Adipocyte (in vitro differentiated cells): ENCODE measurements around the gene VWA5B1.

ENCODE experiments used
- DNase-seq: peaks from one replicate; pipeline ENCODE4 v3.0.0-alpha.2; 2015; ENCODE audit warnings: low read depth
- H3K27me3 ChIP-seq: replicated peaks from 2 replicates; pipeline ENCODE4 v1.7.0; 2013; ENCODE audit warnings: mild to moderate bottlenecking, low read length, moderate library complexity; ENCODE audit not compliant: control insufficient read depth, insufficient read depth
- H3K36me3 ChIP-seq: 2 replicates; pipeline ENCODE4 v1.7.0; 2013; ENCODE audit warnings: low read length, mild to moderate bottlenecking, moderate library complexity; ENCODE audit not compliant: control insufficient read depth, insufficient read depth, severe bottlenecking
- H3K4me1 ChIP-seq: 2 replicates; pipeline ENCODE4 v1.7.0; 2013; ENCODE audit warnings: mild to moderate bottlenecking, low read length, moderate library complexity; ENCODE audit not compliant: control insufficient read depth, insufficient read depth
- H3K4me3 ChIP-seq: 2 replicates; pipeline ENCODE4 v1.7.0; 2013; ENCODE audit warnings: mild to moderate bottlenecking, low read length, moderate library complexity
- H3K9ac ChIP-seq: 2 replicates; pipeline ENCODE4 v1.7.0; 2013; ENCODE audit warnings: mild to moderate bottlenecking, low read length, moderate library complexity
- H3K9me3 ChIP-seq: 2 replicates; pipeline ENCODE4 v1.7.0; 2013; ENCODE audit warnings: mild to moderate bottlenecking, low read length, moderate library complexity; ENCODE audit not compliant: control insufficient read depth

VWA5B1 gene

DNA sequence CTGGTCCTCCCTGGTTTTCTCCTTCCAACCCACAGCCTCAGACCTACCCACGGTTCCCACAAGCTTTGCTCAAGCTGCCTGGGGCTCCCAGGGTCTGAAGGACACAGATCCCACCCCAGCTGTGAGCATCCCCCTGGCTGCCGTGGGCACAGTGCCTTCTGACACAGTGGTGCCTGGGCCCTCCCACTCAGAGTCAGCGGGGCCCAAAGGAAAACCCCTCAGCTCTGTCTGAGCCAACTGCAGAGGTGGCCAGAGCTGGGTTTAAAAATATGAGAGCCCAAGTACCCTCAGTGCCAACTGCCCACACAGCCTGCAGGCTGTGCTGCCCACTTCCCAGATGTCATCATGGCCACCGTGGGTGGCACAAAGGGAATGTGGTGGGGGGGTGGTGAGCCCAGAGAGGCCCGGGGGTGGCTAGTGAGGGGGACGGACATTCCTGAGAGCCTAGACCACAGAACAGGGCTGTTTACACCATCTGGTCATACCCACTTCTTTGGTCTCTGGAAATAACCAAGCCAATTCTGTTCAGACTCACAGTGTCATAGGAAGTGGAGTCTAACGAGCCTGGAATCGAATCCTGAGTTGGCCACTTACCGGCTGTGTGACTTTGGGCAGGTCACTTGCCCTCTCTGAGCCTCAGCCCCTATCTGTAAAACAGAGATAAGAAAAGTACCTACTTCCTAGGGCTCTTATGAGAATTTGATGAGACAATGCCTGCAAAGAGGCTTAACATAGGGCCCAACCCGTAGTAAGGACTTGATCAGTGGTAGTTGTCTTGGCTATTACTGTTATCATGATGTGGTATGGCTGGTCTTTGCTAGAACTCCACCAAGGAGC, 109.9 kb downstream of the VWA5B1 start:
- H3K27me3 ChIP-seq = peaks cover 70% of the 10 kb centered on the region
- DNase-seq = no peak
- H3K4me3 ChIP-seq = no peak overlapping the region
- peaks cover 11% of the 10 kb centered on the region for H3K9me3 ChIP-seq
- H3K9ac ChIP-seq = no peak overlapping the region
- H3K4me1 ChIP-seq = peaks cover under 1% of the 10 kb centered on the region
- no peaks in the 10 kb centered on the region for H3K36me3 ChIP-seq

DNA sequence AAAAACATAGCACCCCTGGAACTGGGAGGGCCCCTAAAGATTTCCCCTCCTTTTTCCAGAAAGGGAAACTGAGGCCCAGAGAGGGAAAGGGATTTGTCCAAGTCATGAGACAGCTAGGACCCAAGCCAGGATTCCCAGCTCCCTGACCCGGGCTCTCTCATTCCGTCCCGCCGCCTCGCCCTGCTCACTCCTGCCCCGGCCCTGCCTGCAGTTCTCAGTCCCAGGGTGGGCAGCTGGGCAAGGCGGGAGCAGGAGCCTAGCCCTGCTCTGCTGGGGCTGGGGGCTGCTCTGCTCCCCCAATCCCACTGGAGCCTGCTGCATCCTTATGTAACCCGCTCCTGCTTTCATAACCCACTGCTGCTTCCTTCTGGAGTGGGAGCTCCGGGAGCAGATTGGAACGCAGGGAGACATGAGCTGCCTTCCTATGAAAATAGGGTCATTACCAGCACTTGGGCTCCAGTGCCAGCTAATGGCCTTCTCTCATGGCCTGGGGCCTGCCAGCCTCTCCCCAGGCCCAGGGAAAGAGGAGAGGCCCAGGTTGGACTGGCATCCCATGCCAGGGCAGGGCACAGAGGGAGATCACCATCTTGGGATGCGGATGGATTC, 110.8 kb downstream of the VWA5B1 start:
- Histone ChIP-seq H3K27me3 (peaks cover 68% of the 10 kb centered on the region), H3K4me3 (no peak overlapping the region), H3K4me1 (peaks cover 5% of the 10 kb centered on the region), H3K36me3 (no peaks in the 10 kb centered on the region), H3K9ac (no peak overlapping the region), H3K9me3 (peaks cover 2% of the 10 kb centered on the region)
- DNase-seq = no peak

DNA sequence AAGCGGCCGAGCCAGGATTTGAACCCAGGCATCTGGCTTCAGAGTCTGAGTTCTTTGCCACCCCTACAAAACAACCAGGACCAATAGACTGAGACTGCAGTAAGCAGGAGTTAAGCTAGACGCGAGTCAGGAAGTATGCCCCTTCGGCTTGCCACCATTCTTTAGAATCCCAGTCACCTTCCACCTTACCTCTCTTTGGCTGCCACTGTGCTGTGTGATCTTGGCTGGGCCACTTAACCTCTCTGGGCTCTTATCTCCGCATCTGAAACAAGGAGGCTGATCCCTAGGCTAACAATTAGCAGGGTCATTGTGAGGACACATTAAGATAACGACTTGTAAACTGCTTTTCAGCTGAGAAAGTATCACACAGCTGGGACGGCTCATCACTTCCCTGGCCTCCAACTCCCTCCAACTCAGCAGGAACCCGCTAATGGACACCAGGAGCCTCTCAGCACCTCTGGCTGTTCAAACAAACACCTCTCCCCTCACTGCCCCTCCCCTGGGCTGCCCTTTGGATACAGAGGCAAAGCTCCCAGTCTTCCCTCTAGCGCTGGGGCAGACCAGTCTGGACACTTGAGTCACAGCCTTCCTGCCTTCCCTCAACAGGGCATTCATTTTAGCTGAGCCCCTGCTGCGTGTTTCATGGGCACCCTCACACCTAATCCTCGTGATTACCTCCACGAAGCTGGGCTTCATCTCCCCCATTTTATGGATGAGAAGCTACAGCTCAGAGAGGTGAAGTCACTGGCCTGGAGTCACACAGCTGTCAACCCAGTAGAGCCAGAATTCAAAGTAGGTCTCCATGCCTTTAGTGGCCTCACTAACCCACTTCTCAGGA, 112.1 kb downstream of the VWA5B1 start:
- Histone ChIP-seq H3K36me3 (no peaks in the 10 kb centered on the region), H3K4me3 (no peak overlapping the region), H3K4me1 (peaks cover 5% of the 10 kb centered on the region), H3K9ac (no peak overlapping the region), H3K27me3 (peaks cover 63% of the 10 kb centered on the region), H3K9me3 (no peaks in the 10 kb centered on the region)
- no peak for DNase-seq

DNA sequence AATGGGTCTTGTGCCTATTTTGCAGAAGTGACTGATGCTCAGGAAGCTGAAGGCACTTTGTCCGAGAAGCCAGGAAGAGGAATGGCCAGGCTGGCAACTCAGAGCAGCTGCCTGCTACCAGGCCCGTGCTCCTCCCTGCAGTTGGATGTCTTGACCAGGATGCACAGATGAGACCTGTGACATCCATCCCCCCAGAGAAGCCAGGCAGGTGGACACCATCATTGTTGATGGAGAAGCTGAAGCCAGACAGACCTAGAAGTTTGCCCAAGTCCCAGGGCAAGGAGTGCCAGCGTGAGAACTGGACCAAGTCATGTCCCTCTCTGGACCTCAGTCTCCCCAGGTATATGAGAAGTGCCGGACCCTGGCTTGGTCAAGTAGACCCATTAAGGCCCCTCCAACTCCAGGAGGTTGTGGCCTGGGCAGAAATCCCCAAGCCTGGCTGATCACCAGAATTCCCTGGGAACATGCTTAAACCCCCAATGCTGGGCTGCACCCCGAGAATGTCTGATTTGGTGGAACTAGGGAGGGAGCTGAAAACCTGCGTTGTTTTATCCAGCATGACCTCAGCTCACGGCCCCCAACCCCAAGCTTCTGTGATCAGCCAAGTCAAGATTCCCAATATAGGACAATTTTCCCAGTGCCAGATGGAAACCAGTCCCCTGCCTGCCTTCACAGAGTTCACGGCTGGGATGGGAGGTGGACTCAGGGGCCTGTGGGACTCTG, 112.9 kb downstream of the VWA5B1 start:
- no peaks in the 10 kb centered on the region for H3K36me3 ChIP-seq
- peaks cover 5% of the 10 kb centered on the region for H3K4me1 ChIP-seq
- H3K4me3 ChIP-seq = no peak overlapping the region
- no peaks in the 10 kb centered on the region for H3K9me3 ChIP-seq
- DNase-seq = no peak
- H3K27me3 ChIP-seq = peaks cover 55% of the 10 kb centered on the region
- no peak overlapping the region for H3K9ac ChIP-seq

DNA sequence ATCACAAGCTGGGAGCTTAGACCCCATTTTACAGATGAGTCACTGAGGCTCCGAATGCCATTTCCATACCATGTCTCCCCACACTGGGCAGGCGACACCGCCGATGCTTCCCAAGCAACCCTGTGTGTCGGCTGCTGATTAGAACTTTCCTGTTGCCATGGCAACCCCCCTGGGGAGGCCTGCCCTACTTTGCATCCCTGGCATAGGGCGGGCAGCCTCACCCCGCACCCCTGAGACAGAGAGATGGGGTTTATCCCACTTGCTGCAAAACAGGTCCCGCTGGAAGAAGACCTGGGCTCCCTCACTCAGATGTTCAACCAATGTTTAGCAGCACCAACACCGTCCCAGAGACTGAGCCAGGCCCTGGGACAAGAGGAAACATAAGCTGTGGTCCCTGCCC, 113.8 kb downstream of the VWA5B1 start:
- Histone ChIP-seq H3K27me3 (peaks cover 47% of the 10 kb centered on the region), H3K9me3 (no peaks in the 10 kb centered on the region), H3K4me3 (no peak overlapping the region), H3K36me3 (no peaks in the 10 kb centered on the region), H3K9ac (no peak overlapping the region), H3K4me1 (peaks cover 11% of the 10 kb centered on the region)
- no peak for DNase-seq
